ENCODE measurements around the gene BLCAP.
"Not testable (repeated sequence)": the region's sequence is repeated elsewhere in the genome, so short reads cannot be mapped to it uniquely, and the experiment has no call there.

Gene BLCAP

GRCh38 chr20:37556538-37556937, 28.9 kb upstream of the BLCAP start:
- DNase-seq (ENCODE audit: low spot score), result no peak

GRCh38 chr20:37554721-37555298, 27.1 kb upstream of the BLCAP start:
- not testable (repeated sequence) for DNase-seq (ENCODE audit: low spot score)

- no peak for DNase-seq (ENCODE audit: low spot score)
Measured at GRCh38 chr20:37552415-37552814, 24.7 kb upstream of the BLCAP start.

- not testable (repeated sequence) for DNase-seq (ENCODE audit: low spot score)
Measured at GRCh38 chr20:37551660-37552059, 24.0 kb upstream of the BLCAP start.

GRCh38 chr20:37550101-37550920, 22.6 kb upstream of the BLCAP start:
- peak; percentile 18 for DNase-seq (ENCODE audit: low spot score)

GRCh38 chr20:37547912-37548311, 20.2 kb upstream of the BLCAP start:
- DNase-seq (ENCODE audit: low spot score), result no peak

- no peak for DNase-seq (ENCODE audit: low spot score)
Measured at GRCh38 chr20:37545516-37545915, 17.8 kb upstream of the BLCAP start.

- DNase-seq (ENCODE audit: low spot score), result peak; percentile 28
Measured at GRCh38 chr20:37544386-37544785, 16.7 kb upstream of the BLCAP start.

GRCh38 chr20:37543828-37544227, 16.2 kb upstream of the BLCAP start:
- peak; percentile 39 for DNase-seq (ENCODE audit: low spot score)

GRCh38 chr20:37542281-37542680, 14.6 kb upstream of the BLCAP start:
- DNase-seq (ENCODE audit: low spot score), result no peak

- DNase-seq (ENCODE audit: low spot score), result peak; percentile 17
Measured at GRCh38 chr20:37541326-37541725, 13.7 kb upstream of the BLCAP start.

- DNase-seq (ENCODE audit: low spot score), result not testable (repeated sequence)
Measured at GRCh38 chr20:37540838-37541237, 13.2 kb upstream of the BLCAP start.

- DNase-seq (ENCODE audit: low spot score), result peak; percentile 18
Measured at GRCh38 chr20:37540001-37540400, 12.3 kb upstream of the BLCAP start.

- DNase-seq (ENCODE audit: low spot score), result no peak
Measured at GRCh38 chr20:37539424-37539823, 11.7 kb upstream of the BLCAP start.

- peak; percentile 40 for DNase-seq (ENCODE audit: low spot score)
Measured at GRCh38 chr20:37538003-37538402, 10.3 kb upstream of the BLCAP start.

GRCh38 chr20:37537505-37537904, 9.8 kb upstream of the BLCAP start:
- DNase-seq (ENCODE audit: low spot score), result no peak

GRCh38 chr20:37535443-37536132, 7.9 kb upstream of the BLCAP start:
- peak; percentile 23 for DNase-seq (ENCODE audit: low spot score)

GRCh38 chr20:37534401-37535157, 6.9 kb upstream of the BLCAP start:
- DNase-seq (ENCODE audit: low spot score), result peak; percentile 61

GRCh38 chr20:37533154-37533715, 5.6 kb upstream of the BLCAP start:
- no peak for DNase-seq (ENCODE audit: low spot score)

GRCh38 chr20:37531856-37532255, 4.2 kb upstream of the BLCAP start:
- DNase-seq (ENCODE audit: low spot score), result peak; percentile 30

- no peak for DNase-seq (ENCODE audit: low spot score)
Measured at GRCh38 chr20:37530696-37531095, 3.0 kb upstream of the BLCAP start.
